ENCODE measurements around the gene ZP3. TPM values are rescaled to one million over a fixed set of nuclear protein-coding genes. Genes with fewer than 3 reads are reported as not detected.

Gene ZP3
- polyA plus RNA-seq, 1 donor from 2014 or later, result not detected

- Histone ChIP-seq H3K4me2 (ENCODE audit: low read length) (peak overlapping the region; percentile 76), H3K27ac (ENCODE audit: low read length) (no peak overlapping the region), H3K9me2 (ENCODE audit: insufficient read depth, low read length) (no peaks in the 10 kb centered on the region), H3F3A (ENCODE audit: insufficient read depth, low read length, poor library complexity, severe bottlenecking) (no peaks in the 10 kb centered on the region), H4K20me1 (ENCODE audit: insufficient read depth) (no peaks in the 10 kb centered on the region), H3K27me3 (ENCODE audit: insufficient read depth, low read depth, low read length) (no peaks in the 10 kb centered on the region), H3K9me3 (ENCODE audit: low read length) (no peaks in the 10 kb centered on the region), H3K9ac (ENCODE audit: low read length) (peak overlapping the region; percentile 78), H2AFZ (ENCODE audit: low read depth, low read length) (peak overlapping the region; percentile 76), H3K79me2 (replicated peaks; ENCODE audit: insufficient read depth, low read length) (no peaks in the 10 kb centered on the region), H3K36me3 (ENCODE audit: insufficient read depth, low read length) (no peaks in the 10 kb centered on the region), H3K4me3 (ENCODE audit: low read length) (peak overlapping the region; percentile 85)
- TF ChIP-seq SMC3 (conservative IDR thresholded peaks at IDR 0.05; ENCODE audit: poor library complexity) (no peak), POLR2AphosphoS5 (IDR thresholded peaks at IDR 0.05) (no peak), RAD21 (conservative IDR thresholded peaks at IDR 0.05) (no peak), TAF1 (IDR thresholded peaks at IDR 0.05; ENCODE audit: low read depth) (no peak), EZH2 (IDR thresholded peaks at IDR 0.05; ENCODE audit: borderline replicate concordance, insufficient read depth, low read length, poor library complexity, severe bottlenecking) (no peak), EP300 (conservative IDR thresholded peaks at IDR 0.05; ENCODE audit: poor library complexity, severe bottlenecking) (no peak), MXI1 (conservative IDR thresholded peaks at IDR 0.05; ENCODE audit: poor library complexity, severe bottlenecking) (no peak)
- TF ChIP-seq, protein P1, sequence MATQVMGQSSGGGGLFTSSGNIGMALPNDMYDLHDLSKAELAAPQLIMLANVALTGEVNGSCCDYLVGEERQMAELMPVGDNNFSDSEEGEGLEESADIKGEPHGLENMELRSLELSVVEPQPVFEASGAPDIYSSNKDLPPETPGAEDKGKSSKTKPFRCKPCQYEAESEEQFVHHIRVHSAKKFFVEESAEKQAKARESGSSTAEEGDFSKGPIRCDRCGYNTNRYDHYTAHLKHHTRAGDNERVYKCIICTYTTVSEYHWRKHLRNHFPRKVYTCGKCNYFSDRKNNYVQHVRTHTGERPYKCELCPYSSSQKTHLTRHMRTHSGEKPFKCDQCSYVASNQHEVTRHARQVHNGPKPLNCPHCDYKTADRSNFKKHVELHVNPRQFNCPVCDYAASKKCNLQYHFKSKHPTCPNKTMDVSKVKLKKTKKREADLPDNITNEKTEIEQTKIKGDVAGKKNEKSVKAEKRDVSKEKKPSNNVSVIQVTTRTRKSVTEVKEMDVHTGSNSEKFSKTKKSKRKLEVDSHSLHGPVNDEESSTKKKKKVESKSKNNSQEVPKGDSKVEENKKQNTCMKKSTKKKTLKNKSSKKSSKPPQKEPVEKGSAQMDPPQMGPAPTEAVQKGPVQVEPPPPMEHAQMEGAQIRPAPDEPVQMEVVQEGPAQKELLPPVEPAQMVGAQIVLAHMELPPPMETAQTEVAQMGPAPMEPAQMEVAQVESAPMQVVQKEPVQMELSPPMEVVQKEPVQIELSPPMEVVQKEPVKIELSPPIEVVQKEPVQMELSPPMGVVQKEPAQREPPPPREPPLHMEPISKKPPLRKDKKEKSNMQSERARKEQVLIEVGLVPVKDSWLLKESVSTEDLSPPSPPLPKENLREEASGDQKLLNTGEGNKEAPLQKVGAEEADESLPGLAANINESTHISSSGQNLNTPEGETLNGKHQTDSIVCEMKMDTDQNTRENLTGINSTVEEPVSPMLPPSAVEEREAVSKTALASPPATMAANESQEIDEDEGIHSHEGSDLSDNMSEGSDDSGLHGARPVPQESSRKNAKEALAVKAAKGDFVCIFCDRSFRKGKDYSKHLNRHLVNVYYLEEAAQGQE (IDR thresholded peaks at IDR 0.05; ENCODE audit: borderline replicate concordance), result no peak
- TF ChIP-seq, protein P2, sequence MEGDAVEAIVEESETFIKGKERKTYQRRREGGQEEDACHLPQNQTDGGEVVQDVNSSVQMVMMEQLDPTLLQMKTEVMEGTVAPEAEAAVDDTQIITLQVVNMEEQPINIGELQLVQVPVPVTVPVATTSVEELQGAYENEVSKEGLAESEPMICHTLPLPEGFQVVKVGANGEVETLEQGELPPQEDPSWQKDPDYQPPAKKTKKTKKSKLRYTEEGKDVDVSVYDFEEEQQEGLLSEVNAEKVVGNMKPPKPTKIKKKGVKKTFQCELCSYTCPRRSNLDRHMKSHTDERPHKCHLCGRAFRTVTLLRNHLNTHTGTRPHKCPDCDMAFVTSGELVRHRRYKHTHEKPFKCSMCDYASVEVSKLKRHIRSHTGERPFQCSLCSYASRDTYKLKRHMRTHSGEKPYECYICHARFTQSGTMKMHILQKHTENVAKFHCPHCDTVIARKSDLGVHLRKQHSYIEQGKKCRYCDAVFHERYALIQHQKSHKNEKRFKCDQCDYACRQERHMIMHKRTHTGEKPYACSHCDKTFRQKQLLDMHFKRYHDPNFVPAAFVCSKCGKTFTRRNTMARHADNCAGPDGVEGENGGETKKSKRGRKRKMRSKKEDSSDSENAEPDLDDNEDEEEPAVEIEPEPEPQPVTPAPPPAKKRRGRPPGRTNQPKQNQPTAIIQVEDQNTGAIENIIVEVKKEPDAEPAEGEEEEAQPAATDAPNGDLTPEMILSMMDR (IDR thresholded peaks at IDR 0.05; ENCODE audit: poor library complexity, severe bottlenecking), result no peak
Observed at GRCh38 chr7:76392531-76393115, 32.1 kb upstream of the ZP3 start.

DNA sequence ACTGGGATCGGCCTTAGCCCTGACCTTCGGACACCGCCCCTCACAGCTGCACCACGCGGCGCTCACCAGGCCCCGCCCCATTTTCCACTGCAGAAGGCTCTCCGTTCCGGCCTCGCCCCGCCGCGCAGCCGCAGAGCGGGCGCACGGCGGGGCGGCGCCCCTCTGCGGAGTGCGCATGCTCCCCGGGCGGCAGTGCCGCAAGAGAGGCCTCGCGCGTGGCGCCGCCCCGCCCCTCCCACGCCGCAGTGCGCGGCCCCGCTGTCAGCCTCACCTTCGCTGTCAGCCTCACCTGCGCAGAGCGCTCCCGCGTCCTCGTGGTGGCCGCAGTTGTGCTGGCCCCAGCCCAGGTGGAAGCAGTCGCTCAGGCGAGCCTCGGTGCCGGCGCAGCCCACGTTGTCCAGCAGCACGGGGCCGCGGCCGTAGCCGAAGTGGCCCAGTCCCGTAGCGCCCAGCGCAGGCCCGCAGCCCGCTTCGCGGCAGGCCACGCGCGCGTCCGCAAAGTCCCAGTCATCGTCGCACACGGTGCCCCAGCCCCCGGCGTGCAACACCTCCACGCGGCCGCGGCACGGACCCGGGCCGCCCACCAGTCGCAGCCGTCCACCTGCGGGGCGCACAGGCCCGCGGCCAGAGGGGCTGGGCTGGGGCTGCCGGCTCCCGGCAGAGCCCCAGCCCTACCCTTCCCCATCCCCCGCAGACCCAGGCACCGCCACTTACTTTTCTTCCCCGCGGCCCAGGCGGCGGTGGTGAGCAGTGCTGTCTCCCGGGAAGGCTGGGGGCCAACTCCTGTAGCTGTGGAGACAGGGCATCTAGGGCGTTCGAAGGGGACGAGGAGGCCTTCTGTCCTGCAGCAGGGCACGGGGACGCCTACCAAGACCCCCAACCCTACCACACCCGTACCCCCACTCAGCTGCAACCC lies 31.4 kb upstream of the ZP3 start:
- H3K27ac ChIP-seq (ENCODE audit: low read length), result peak overlapping the region; percentile 28
- peak overlapping the region; percentile 85 for H3K4me3 ChIP-seq (ENCODE audit: low read length)
- H3K9me3 ChIP-seq (ENCODE audit: low read length), result no peaks in the 10 kb centered on the region
- H3K9me2 ChIP-seq (ENCODE audit: insufficient read depth, low read length), result no peaks in the 10 kb centered on the region
- no peaks in the 10 kb centered on the region for H3K27me3 ChIP-seq (ENCODE audit: insufficient read depth, low read depth, low read length)
- H3K4me2 ChIP-seq (ENCODE audit: low read length), result peak overlapping the region; percentile 76
- no peaks in the 10 kb centered on the region for H3K79me2 ChIP-seq (replicated peaks; ENCODE audit: insufficient read depth, low read length)
- no peaks in the 10 kb centered on the region for H3K36me3 ChIP-seq (ENCODE audit: insufficient read depth, low read length)
- H3K9ac ChIP-seq (ENCODE audit: low read length), result peak overlapping the region; percentile 78
- peak overlapping the region; percentile 83 for H2AFZ ChIP-seq (ENCODE audit: low read depth, low read length)
- H3F3A ChIP-seq (ENCODE audit: insufficient read depth, low read length, poor library complexity, severe bottlenecking), result no peaks in the 10 kb centered on the region
- no peaks in the 10 kb centered on the region for H4K20me1 ChIP-seq (ENCODE audit: insufficient read depth)
- TF ChIP-seq SMC3 (conservative IDR thresholded peaks at IDR 0.05; ENCODE audit: poor library complexity) (peak; percentile 45), POLR2AphosphoS5 (IDR thresholded peaks at IDR 0.05) (peak; percentile 94), RAD21 (conservative IDR thresholded peaks at IDR 0.05) (no peak), MXI1 (conservative IDR thresholded peaks at IDR 0.05; ENCODE audit: poor library complexity, severe bottlenecking) (peak; percentile 91), EP300 (conservative IDR thresholded peaks at IDR 0.05; ENCODE audit: poor library complexity, severe bottlenecking) (peak; percentile 52), TAF1 (IDR thresholded peaks at IDR 0.05; ENCODE audit: low read depth) (peak; percentile 58), EZH2 (IDR thresholded peaks at IDR 0.05; ENCODE audit: borderline replicate concordance, insufficient read depth, low read length, poor library complexity, severe bottlenecking) (no peak)
- TF ChIP-seq, protein P1 (IDR thresholded peaks at IDR 0.05; ENCODE audit: borderline replicate concordance), result peak; percentile 19
- TF ChIP-seq, protein P2 (IDR thresholded peaks at IDR 0.05; ENCODE audit: poor library complexity, severe bottlenecking), result no peak

Measured in neural cell (in vitro differentiated cells).